ENCODE measurements around the gene ERBB4.
"Not testable (repeated sequence)": the region's sequence is repeated elsewhere in the genome, so short reads cannot be mapped to it uniquely, and the experiment has no call there.

ERBB4 gene

DNA sequence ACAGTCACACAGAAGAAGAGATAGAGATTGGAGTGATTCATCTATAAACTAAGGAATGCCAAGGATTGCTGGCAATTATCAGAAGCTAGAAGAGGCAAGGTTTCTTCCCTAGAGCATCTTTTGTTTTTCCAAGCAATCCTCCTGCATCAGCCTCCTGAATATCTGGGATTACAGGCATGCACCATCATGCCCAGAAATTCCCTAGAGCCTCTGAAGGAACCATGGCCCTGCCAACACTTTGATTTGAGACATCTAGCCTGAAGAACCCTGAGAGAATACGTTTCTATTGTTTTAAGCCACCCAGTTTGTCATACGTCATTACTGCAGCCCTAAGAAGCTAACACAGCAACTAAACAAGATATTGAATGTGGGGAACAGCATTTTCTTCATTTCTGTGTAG is 525.0 kb downstream of the ERBB4 start:
- no peaks in the 10 kb centered on the region for H3K4me1 ChIP-seq (ENCODE audit: insufficient read depth, low read length, poor library complexity, severe bottlenecking)
- no peak overlapping the region for H3K9ac ChIP-seq (ENCODE audit: low read depth, low read length, poor library complexity, severe bottlenecking)
- no peaks in the 10 kb centered on the region for H3K79me2 ChIP-seq (ENCODE audit: insufficient read depth, low read length)
- H3K9me3 ChIP-seq (ENCODE audit: insufficient read depth, low read depth, low read length), result no peaks in the 10 kb centered on the region
- H3K36me3 ChIP-seq (ENCODE audit: insufficient read depth, low read length), result no peaks in the 10 kb centered on the region
- H3F3A ChIP-seq (ENCODE audit: low read depth), result no peaks in the 10 kb centered on the region
- H3K27me3 ChIP-seq (ENCODE audit: insufficient read depth, low read length, poor library complexity, severe bottlenecking), result no peaks in the 10 kb centered on the region
- TF ChIP-seq, protein P1, sequence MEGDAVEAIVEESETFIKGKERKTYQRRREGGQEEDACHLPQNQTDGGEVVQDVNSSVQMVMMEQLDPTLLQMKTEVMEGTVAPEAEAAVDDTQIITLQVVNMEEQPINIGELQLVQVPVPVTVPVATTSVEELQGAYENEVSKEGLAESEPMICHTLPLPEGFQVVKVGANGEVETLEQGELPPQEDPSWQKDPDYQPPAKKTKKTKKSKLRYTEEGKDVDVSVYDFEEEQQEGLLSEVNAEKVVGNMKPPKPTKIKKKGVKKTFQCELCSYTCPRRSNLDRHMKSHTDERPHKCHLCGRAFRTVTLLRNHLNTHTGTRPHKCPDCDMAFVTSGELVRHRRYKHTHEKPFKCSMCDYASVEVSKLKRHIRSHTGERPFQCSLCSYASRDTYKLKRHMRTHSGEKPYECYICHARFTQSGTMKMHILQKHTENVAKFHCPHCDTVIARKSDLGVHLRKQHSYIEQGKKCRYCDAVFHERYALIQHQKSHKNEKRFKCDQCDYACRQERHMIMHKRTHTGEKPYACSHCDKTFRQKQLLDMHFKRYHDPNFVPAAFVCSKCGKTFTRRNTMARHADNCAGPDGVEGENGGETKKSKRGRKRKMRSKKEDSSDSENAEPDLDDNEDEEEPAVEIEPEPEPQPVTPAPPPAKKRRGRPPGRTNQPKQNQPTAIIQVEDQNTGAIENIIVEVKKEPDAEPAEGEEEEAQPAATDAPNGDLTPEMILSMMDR (conservative IDR thresholded peaks at IDR 0.05; ENCODE audit: low read length), result no peak
- TF ChIP-seq EZH2phosphoT487 (IDR thresholded peaks at IDR 0.05; ENCODE audit: borderline replicate concordance), result no peak
- H2AFZ ChIP-seq (ENCODE audit: low read length), result no peak overlapping the region
- H3K4me2 ChIP-seq (ENCODE audit: low read depth, low read length, poor library complexity, severe bottlenecking), result no peak overlapping the region
- no peak overlapping the region for H3K4me3 ChIP-seq (ENCODE audit: low read length, poor library complexity, severe bottlenecking)
- no peaks in the 10 kb centered on the region for H4K20me1 ChIP-seq (ENCODE audit: insufficient read depth, low read length, poor library complexity, severe bottlenecking)
- H3K9me2 ChIP-seq (replicated peaks; ENCODE audit: low read depth, low read length), result no peaks in the 10 kb centered on the region

DNA sequence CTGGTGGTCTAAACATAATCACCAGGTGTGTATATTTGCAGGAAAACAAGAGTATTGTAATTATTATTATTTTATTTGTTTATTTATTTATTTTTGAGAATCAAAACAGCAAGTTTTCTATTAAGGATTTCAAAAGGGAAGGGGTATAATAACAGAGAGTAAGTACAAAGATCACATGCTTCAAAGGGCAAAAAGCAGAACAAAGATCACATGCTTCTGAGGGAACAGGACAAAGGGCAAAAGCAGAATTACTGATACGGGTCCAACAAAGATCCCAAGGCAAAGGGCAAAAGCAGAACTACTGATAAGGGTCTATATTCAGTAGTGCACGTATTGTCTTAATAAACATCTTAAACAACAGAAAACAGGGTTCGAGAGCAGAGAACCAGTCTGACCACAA is 528.3 kb downstream of the ERBB4 start:
- not testable (repeated sequence) for H3K36me3 ChIP-seq (ENCODE audit: insufficient read depth, low read length); H3K27me3 ChIP-seq (ENCODE audit: insufficient read depth, low read length, poor library complexity, severe bottlenecking); H4K20me1 ChIP-seq (ENCODE audit: insufficient read depth, low read length, poor library complexity, severe bottlenecking); H3K9me2 ChIP-seq (replicated peaks; ENCODE audit: low read depth, low read length); H2AFZ ChIP-seq (ENCODE audit: low read length); H3K4me2 ChIP-seq (ENCODE audit: low read depth, low read length, poor library complexity, severe bottlenecking); H3K4me3 ChIP-seq (ENCODE audit: low read length, poor library complexity, severe bottlenecking); H3K4me1 ChIP-seq (ENCODE audit: insufficient read depth, low read length, poor library complexity, severe bottlenecking); H3F3A ChIP-seq (ENCODE audit: low read depth); H3K9me3 ChIP-seq (ENCODE audit: insufficient read depth, low read depth, low read length); H3K9ac ChIP-seq (ENCODE audit: low read depth, low read length, poor library complexity, severe bottlenecking); H3K79me2 ChIP-seq (ENCODE audit: insufficient read depth, low read length)

DNA sequence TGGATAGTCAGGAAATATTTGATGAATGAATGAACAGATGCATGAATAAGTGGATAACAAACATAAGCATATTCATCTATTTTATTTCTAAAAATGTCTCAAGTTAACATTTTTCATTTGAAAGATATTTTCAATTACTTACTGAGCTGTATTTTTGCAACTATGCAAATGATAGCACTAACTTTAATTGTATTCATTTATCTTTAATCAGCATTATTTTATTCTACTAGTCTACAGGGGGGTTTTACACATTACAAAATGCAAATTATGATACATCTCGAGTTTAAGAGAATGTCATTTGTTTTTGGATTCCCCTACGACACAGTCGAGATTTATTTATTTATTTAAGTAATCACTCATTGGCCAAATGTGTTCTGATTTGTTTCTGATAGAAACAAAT is 530.6 kb downstream of the ERBB4 start:
- Histone ChIP-seq H3K4me2 (ENCODE audit: low read depth, low read length, poor library complexity, severe bottlenecking) (no peak overlapping the region), H3K4me1 (ENCODE audit: insufficient read depth, low read length, poor library complexity, severe bottlenecking) (no peaks in the 10 kb centered on the region), H3K9me2 (replicated peaks; ENCODE audit: low read depth, low read length) (no peaks in the 10 kb centered on the region), H3K9me3 (ENCODE audit: insufficient read depth, low read depth, low read length) (no peaks in the 10 kb centered on the region), H4K20me1 (ENCODE audit: insufficient read depth, low read length, poor library complexity, severe bottlenecking) (no peaks in the 10 kb centered on the region), H3K36me3 (ENCODE audit: insufficient read depth, low read length) (no peaks in the 10 kb centered on the region), H3F3A (ENCODE audit: low read depth) (no peaks in the 10 kb centered on the region), H3K9ac (ENCODE audit: low read depth, low read length, poor library complexity, severe bottlenecking) (no peak overlapping the region), H3K27me3 (ENCODE audit: insufficient read depth, low read length, poor library complexity, severe bottlenecking) (no peaks in the 10 kb centered on the region), H3K79me2 (ENCODE audit: insufficient read depth, low read length) (no peaks in the 10 kb centered on the region), H3K4me3 (ENCODE audit: low read length, poor library complexity, severe bottlenecking) (no peak overlapping the region), H2AFZ (ENCODE audit: low read length) (no peak overlapping the region)
- TF ChIP-seq, protein P1 (conservative IDR thresholded peaks at IDR 0.05; ENCODE audit: low read length), result no peak
- TF ChIP-seq EZH2phosphoT487 (IDR thresholded peaks at IDR 0.05; ENCODE audit: borderline replicate concordance), result no peak

DNA sequence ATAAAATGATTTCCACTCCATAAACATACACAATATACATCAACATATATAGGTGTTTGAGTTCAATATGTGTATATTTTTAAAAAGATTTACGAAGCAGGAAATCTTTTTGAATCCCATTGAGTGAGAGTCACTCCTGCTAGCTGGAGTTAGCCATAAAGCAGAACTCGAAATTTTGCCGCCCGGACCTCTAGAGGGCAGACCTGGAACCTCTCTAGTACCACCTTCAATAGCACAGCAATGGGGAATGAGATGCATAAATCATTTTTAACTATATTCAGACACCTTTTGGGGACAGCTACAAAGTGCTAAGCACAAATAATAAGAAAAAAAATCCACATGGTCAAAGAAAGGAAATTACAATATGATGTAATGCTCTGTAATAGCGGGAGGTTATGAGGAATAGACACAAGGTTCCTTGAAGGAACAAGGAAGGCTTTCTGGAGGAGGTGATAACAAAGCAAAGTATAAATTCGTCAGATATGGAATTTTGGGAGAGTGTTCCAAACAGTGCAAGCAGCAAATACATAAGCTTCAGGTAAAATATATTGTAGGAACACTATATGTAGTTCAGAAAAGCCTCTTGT is 533.4 kb downstream of the ERBB4 start:
- no peak overlapping the region for H2AFZ ChIP-seq (ENCODE audit: low read length)
- no peaks in the 10 kb centered on the region for H3K9me3 ChIP-seq (ENCODE audit: insufficient read depth, low read depth, low read length)
- no peaks in the 10 kb centered on the region for H3K4me1 ChIP-seq (ENCODE audit: insufficient read depth, low read length, poor library complexity, severe bottlenecking)
- H4K20me1 ChIP-seq (ENCODE audit: insufficient read depth, low read length, poor library complexity, severe bottlenecking), result no peaks in the 10 kb centered on the region
- H3K79me2 ChIP-seq (ENCODE audit: insufficient read depth, low read length), result no peaks in the 10 kb centered on the region
- H3K4me3 ChIP-seq (ENCODE audit: low read length, poor library complexity, severe bottlenecking), result no peak overlapping the region
- no peaks in the 10 kb centered on the region for H3K36me3 ChIP-seq (ENCODE audit: insufficient read depth, low read length)
- H3K4me2 ChIP-seq (ENCODE audit: low read depth, low read length, poor library complexity, severe bottlenecking), result no peak overlapping the region
- no peaks in the 10 kb centered on the region for H3K27me3 ChIP-seq (ENCODE audit: insufficient read depth, low read length, poor library complexity, severe bottlenecking)
- no peaks in the 10 kb centered on the region for H3F3A ChIP-seq (ENCODE audit: low read depth)
- TF ChIP-seq EZH2phosphoT487 (IDR thresholded peaks at IDR 0.05; ENCODE audit: borderline replicate concordance), result no peak
- TF ChIP-seq, protein P1 (conservative IDR thresholded peaks at IDR 0.05; ENCODE audit: low read length), result peak; percentile 87
- no peaks in the 10 kb centered on the region for H3K9me2 ChIP-seq (replicated peaks; ENCODE audit: low read depth, low read length)
- H3K9ac ChIP-seq (ENCODE audit: low read depth, low read length, poor library complexity, severe bottlenecking), result no peak overlapping the region
